ENCODE data around the gene TBC1D14. TPM values are rescaled to one million over a fixed set of nuclear protein-coding genes. Genes with fewer than 3 reads are reported as not detected.
A peak's percentile ranks its signal among the peaks of the same experiment; 100 is the strongest.

TBC1D14 gene, protein sequence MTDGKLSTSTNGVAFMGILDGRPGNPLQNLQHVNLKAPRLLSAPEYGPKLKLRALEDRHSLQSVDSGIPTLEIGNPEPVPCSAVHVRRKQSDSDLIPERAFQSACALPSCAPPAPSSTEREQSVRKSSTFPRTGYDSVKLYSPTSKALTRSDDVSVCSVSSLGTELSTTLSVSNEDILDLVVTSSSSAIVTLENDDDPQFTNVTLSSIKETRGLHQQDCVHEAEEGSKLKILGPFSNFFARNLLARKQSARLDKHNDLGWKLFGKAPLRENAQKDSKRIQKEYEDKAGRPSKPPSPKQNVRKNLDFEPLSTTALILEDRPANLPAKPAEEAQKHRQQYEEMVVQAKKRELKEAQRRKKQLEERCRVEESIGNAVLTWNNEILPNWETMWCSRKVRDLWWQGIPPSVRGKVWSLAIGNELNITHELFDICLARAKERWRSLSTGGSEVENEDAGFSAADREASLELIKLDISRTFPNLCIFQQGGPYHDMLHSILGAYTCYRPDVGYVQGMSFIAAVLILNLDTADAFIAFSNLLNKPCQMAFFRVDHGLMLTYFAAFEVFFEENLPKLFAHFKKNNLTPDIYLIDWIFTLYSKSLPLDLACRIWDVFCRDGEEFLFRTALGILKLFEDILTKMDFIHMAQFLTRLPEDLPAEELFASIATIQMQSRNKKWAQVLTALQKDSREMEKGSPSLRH
- total RNA-seq (2021) = 44.3 and 46.0 TPM in 2 replicates
- percentile 68 among the genes with signal in this experiment for Bru-seq, nascent RNA
- percentile 68 among the genes with signal in this experiment for BruChase-seq, experiment 1, labeled RNA remaining after a 2-hour chase
- percentile 78 among the genes with signal in this experiment for BruChase-seq, experiment 2, labeled RNA remaining after a 6-hour chase
- long read RNA-seq, full-length matches to known transcripts = 35 of 55 reads
- long read RNA-seq, partial matches to known transcripts = 16 of 55 reads
- long read RNA-seq, other reads (novel, unspliced or antisense) = 4 of 55 reads

DNA sequence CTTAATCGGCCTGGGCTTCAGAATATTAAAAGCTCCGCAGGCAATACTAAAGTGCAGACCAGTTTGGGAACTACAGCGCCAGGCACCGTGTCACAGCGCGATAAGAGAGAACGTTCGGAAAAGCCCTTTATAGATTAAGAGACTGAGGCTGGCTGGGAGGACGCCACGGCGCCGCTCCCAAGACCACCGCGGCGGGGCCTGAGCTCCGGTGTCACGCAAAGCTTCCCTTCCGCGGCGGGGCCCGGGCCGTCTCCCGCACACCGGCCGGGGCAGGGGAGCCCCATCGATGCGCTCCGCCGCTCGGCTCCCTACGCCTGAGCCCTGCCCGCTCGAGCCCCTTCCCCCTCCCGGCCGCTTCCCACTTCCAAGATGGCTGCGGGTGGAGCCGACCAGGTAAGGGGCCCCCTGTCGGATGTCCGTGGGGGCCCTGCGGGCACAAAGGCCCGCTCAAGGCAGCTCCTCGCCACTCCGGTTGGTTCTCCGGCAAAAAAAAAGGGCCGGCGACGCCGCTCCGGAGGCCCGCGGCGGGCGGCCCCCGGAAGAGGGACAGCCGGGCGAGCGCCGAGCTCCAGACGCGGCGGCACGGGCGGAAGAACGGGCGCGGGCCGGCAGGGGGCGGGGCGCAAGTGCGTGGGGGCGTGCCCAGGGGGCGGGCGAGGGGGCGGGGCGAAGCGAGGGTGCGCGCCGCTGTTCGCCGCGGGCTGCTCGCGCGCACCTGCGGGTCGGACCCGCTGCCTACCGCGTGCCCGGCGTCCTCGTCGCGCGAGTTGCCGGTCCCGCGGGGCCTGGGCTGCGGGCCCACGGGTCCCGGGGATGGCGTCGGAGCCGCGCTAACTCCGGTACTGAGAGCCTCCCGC, at the start of gene TBC1D14:
Gene TBC1D14 (plus strand): TSS at position 714 of the 857 bp plus-strand sequence. CDS start 13,564 bp downstream, outside the sequence.
- Histone ChIP-seq H3K36me3 (ENCODE audit: insufficient read depth, low read length, poor library complexity, severe bottlenecking) (no peaks in the 10 kb centered on the region), H3K4me3 (ENCODE audit: low read depth, low read length, poor library complexity, severe bottlenecking) (peak within 1 kb of the TSS; percentile 89), H3K4me1 (ENCODE audit: insufficient read depth, low read length, poor library complexity, severe bottlenecking) (peaks cover 9% of the 10 kb centered on the region), H3K27ac (ENCODE audit: low read depth, low read length, poor library complexity, severe bottlenecking) (peak within 1 kb of the TSS; percentile 99), H3K9me3 (ENCODE audit: low read depth, low read length, poor library complexity, severe bottlenecking) (no peaks in the 10 kb centered on the region), H3K27me3 (replicated peaks; ENCODE audit: insufficient read depth, low read depth, low read length, poor library complexity) (no peaks in the 10 kb centered on the region)
- intact Hi-C loops (cut with micrococcal nuclease; ENCODE audit: unreplicated experiment) = loop anchor here (10.0 kb wide), 1 partner anchor 165 kb away; no protein-coding TSS in a partner anchor
- POLR2A ChIA-PET (ENCODE audit: low non-redundant PET) = interaction anchor here (0.6 kb wide), 3 partner anchors 26 to 269 kb away, joined by 3 to 5 read pairs (median 5); partner anchors contain the start of gene MRFAP1
- CTCF ChIA-PET = interaction anchor here (1.2 kb wide), 1 partner anchor 23 kb away, joined by 5 read pairs; no protein-coding TSS in a partner anchor
- no peak for TF ChIP-seq EZH2 (IDR thresholded peaks at IDR 0.05; ENCODE audit: borderline replicate concordance, low read depth, low read length, poor library complexity, severe bottlenecking)
- TF ChIP-seq, protein P1, sequence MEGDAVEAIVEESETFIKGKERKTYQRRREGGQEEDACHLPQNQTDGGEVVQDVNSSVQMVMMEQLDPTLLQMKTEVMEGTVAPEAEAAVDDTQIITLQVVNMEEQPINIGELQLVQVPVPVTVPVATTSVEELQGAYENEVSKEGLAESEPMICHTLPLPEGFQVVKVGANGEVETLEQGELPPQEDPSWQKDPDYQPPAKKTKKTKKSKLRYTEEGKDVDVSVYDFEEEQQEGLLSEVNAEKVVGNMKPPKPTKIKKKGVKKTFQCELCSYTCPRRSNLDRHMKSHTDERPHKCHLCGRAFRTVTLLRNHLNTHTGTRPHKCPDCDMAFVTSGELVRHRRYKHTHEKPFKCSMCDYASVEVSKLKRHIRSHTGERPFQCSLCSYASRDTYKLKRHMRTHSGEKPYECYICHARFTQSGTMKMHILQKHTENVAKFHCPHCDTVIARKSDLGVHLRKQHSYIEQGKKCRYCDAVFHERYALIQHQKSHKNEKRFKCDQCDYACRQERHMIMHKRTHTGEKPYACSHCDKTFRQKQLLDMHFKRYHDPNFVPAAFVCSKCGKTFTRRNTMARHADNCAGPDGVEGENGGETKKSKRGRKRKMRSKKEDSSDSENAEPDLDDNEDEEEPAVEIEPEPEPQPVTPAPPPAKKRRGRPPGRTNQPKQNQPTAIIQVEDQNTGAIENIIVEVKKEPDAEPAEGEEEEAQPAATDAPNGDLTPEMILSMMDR (conservative IDR thresholded peaks at IDR 0.05; ENCODE audit: low read depth, low read length) = no peak
- peak; percentile 92 for DNase-seq (ENCODE audit: low spot score)
- TSS peak; percentile 77 for BruUV-seq (replicated peaks)

DNA sequence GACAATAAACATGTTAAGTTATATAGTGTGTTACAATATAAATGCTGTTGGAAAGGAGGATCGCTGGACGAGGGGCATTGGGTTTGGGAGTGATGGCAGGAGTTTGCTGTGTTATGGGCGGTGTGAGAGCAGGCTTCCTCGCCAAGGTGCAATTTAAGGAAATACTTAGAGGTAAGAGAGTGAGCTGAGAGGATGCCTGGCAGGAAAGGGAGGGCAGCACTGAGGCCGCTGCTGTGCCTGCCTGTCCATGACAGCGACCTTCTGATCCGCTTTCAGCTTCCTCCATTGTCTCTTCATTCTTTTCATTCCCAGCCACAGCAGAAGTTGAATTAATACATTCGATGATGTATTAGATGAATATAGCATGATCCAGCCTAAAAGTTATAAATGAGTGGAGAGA, 41.2 kb upstream of the TBC1D14 start:
- ChIA-PET POLR2A (ENCODE audit: low non-redundant PET) (no interaction called here), CTCF (no interaction called here)
- Histone ChIP-seq H3K9me3 (ENCODE audit: low read depth, low read length, poor library complexity, severe bottlenecking) (no peaks in the 10 kb centered on the region), H3K4me1 (ENCODE audit: insufficient read depth, low read length, poor library complexity, severe bottlenecking) (no peaks in the 10 kb centered on the region), H3K4me3 (ENCODE audit: low read depth, low read length, poor library complexity, severe bottlenecking) (no peak overlapping the region), H3K27me3 (replicated peaks; ENCODE audit: insufficient read depth, low read depth, low read length, poor library complexity) (no peaks in the 10 kb centered on the region), H3K36me3 (ENCODE audit: insufficient read depth, low read length, poor library complexity, severe bottlenecking) (peaks cover 41% of the 10 kb centered on the region), H3K27ac (ENCODE audit: low read depth, low read length, poor library complexity, severe bottlenecking) (no peak overlapping the region)
- no peak for DNase-seq (ENCODE audit: low spot score)
- BruUV-seq (replicated peaks) = no TSS peak
- TF ChIP-seq, protein P1 (conservative IDR thresholded peaks at IDR 0.05; ENCODE audit: low read depth, low read length) = no peak
- intact Hi-C loops (cut with micrococcal nuclease; ENCODE audit: unreplicated experiment) = no loop called here

DNA sequence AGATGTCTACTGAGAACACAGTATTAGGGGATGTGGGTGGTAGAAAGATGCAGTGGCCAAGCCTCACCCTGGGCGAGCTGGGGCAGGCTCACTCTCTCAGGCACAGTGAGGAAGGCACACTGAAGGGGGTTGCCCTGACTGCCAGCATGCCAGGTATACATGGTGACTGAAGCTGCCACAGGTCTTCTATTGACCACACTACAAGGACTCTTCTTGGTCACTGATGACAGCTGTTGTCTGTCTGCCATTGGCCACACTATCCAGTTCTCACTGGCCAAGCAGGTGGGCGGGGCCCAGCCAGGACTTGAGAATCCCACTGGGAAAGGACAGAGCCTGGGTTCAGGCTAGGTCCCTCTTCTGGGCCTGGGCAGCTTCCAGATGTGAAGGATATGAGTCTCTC, 39.7 kb upstream of the TBC1D14 start:
- no peaks in the 10 kb centered on the region for H3K9me3 ChIP-seq (ENCODE audit: low read depth, low read length, poor library complexity, severe bottlenecking)
- TF ChIP-seq EZH2 (IDR thresholded peaks at IDR 0.05; ENCODE audit: borderline replicate concordance, low read depth, low read length, poor library complexity, severe bottlenecking) = no peak
- TF ChIP-seq, protein P1 (conservative IDR thresholded peaks at IDR 0.05; ENCODE audit: low read depth, low read length) = no peak
- no TSS peak for BruUV-seq (replicated peaks)
- no peak for DNase-seq (ENCODE audit: low spot score)
- H3K36me3 ChIP-seq (ENCODE audit: insufficient read depth, low read length, poor library complexity, severe bottlenecking) = peaks cover 46% of the 10 kb centered on the region
- H3K4me1 ChIP-seq (ENCODE audit: insufficient read depth, low read length, poor library complexity, severe bottlenecking) = no peaks in the 10 kb centered on the region
- CTCF ChIA-PET = no interaction called here
- intact Hi-C loops (cut with micrococcal nuclease; ENCODE audit: unreplicated experiment) = loop anchor here (5.0 kb wide), 1 partner anchor 88 kb away; the partner anchor contains the start of gene KIAA0232
- POLR2A ChIA-PET (ENCODE audit: low non-redundant PET) = no interaction called here
- H3K4me3 ChIP-seq (ENCODE audit: low read depth, low read length, poor library complexity, severe bottlenecking) = no peak overlapping the region
- H3K27ac ChIP-seq (ENCODE audit: low read depth, low read length, poor library complexity, severe bottlenecking) = no peak overlapping the region
- no peaks in the 10 kb centered on the region for H3K27me3 ChIP-seq (replicated peaks; ENCODE audit: insufficient read depth, low read depth, low read length, poor library complexity)
